Stimulated activated CD4-positive, alpha-beta T cell treated with anti-CD3 and anti-CD28 coated beads, Interleukin-1b, Interleukin-23, amount 100 ng/mL, for 1 hour (primary cell): ENCODE results near the gene PROP1.
"Not testable (repeated sequence)": the region's sequence is repeated elsewhere in the genome, so short reads cannot be mapped to it uniquely, and the experiment has no call there.

ENCODE experiments used
- DNase-seq, 2 donors: peaks; one replicate each; pipeline ENCODE4 v3.0.0-alpha.2; 2020; ENCODE audit warnings: low read depth in 2 of 2

PROP1 gene

DNA sequence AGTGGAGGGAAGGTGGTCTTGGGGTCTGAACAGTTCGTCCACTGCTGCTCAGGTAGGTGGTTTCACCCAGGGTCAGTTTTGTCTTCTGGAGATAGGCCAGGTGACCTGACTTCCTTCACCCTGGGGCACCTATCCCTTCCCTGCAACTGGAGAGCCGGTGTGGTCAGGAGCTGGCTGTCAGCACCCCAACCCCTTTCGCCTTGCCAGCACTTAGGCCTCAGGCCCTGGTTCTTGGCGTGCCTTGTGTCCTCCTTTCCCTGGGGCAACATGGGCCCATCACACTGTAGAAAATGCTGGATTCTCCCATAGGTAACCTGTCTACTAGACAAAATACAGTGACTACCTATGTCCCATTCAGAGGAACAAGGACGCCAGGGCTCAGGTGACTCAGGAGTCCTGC lies 13.1 kb downstream of the PROP1 start:
- no peak for DNase-seq

- DNase-seq = no peak
Observed at GRCh38 chr5:177982072-177982727, 13.8 kb downstream of the PROP1 start.

DNA sequence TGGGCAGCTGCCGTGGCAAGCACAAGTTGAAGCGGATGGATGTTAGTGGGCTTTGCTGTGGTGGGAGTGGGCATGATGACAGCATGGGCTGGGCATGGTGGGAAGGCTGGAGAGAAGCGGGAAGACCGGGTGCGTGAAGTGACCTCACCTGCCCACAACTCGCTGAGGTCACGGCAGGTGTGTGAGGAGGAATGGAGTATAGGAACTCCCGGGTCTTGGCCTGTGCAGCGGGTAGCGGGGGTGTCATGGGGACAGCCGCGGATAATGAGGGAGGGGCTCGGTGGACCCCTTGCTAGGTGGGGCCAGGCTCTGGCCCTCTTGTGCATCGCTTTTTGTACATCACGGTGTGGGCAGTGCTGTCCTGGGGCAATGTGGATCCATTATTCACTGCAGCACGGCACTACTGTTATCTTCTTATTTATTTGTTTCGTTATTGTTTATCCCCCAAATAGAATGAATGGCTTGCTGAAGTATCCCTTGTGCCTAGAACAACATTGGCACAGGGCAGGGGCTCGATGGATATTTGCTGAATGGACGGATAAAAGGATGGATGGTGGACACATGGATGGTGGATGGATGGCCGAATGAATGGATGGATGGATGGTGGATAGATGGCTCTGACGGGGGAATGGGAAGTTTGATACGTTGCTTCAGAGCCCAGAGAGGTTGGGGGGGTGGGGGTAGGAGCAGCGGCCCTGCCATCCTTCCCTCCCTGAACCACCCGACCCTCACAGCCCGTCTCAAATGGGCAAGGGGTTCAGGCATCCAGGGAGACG lies 14.6 kb downstream of the PROP1 start:
- no peak for DNase-seq

DNA sequence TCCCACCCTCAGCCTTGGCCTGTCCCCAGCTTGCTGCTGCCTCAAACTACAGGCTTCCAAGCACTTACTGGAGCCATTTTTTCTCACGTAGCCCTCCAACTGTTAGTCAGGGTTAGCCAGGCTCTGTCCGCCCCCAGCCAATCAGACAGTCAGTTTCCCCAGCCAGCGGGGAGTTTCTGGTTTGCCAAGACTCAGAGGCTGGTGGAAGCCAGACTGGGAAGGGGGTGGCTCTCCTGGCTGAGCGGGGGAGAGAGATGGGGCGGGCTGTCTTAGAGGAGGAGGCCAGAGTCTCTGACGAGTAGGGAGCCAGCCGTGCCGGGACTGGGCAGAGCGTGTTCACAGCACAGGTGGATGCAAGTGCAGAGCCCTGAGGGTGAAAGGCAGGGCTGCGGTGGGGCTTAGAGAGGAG lies 15.3 kb downstream of the PROP1 start:
- no peak for DNase-seq

- DNase-seq = not testable (repeated sequence)
Observed at GRCh38 chr5:177977600-177977999, 18.4 kb downstream of the PROP1 start.

DNA sequence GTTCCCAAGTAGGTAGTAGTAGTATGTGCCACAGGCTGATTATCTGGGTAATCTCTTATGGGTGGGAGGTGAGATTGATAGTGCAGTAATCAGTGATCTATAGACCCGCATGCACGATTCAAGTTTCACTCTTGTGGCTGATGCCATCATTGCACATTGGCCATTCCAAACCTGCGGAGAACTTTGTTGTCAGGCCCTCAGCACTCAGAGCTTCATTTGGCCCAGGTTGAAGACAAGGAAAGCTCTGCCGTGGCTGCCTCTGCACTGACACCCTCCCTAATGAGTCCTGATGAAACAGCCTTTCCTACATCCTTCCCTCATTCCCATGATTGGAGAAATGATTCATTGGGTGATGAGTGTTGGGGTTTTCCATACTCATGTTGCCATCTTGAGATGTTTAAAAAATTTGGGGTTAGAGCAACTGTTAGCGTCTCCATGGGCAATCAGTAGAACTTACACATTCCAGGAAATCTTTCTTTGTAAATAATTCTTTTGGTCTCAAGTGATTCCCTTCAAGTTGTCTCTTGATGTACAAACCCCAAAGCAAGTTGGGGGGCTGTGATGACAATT lies 22.9 kb downstream of the PROP1 start:
- DNase-seq = no peak

GRCh38 chr5:177972613-177973012 lies 23.4 kb downstream of the PROP1 start:
- no peak for DNase-seq

GRCh38 chr5:177972014-177972413 lies 24.0 kb downstream of the PROP1 start:
- DNase-seq = not testable (repeated sequence)

- DNase-seq = no peak
Observed at GRCh38 chr5:177968661-177969211, 27.3 kb downstream of the PROP1 start.

DNA sequence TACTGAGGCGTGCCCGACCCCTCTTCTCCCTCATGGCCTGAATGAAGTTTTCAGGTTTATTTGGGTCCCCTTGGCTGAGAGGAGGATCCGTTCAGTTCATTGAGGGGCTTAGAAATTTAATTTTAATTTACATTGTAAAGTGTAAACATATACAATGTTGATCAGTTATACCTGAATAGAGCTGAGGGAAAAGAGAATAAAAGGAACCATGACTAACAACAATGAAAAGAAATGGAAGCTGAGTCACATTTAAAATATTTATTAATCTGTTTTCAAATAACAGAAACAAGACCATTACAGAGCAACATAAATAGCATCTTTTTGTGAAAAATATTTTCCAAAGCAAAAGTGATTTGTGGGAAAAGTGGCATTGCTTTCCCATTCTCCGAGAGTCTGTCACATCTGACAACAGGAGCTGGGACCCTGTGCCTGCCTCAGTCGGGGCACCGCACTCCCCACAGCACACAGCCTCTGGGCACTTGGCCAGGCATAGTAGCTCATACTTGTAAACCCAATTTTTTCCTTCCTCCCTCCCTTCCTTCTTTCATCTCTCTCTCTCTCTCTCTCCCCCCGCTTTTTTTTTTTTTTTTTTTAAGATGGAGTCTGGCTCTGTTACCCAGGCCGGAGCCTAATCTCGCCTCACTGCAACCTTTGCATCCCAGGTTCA lies 28.7 kb downstream of the PROP1 start:
- no peak for DNase-seq

DNA sequence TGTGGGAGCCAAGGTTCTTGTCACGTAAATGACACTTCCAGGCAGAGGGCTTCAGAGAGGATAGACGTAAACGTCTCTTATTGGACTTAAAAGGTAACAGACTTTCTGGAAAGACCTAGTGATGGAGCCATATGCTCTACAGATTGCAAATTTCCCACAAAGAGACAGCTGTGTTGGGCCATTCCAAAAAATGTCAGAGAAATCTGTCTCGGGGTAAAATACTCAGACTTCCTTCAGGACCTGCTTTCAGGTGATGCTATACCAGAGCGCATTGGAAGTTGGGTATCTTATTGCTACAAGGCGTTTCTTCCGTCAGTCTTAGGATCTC lies 29.2 kb downstream of the PROP1 start:
- DNase-seq = no peak

GRCh38 chr5:177966009-177966838 lies 29.8 kb downstream of the PROP1 start:
- no peak for DNase-seq

DNA sequence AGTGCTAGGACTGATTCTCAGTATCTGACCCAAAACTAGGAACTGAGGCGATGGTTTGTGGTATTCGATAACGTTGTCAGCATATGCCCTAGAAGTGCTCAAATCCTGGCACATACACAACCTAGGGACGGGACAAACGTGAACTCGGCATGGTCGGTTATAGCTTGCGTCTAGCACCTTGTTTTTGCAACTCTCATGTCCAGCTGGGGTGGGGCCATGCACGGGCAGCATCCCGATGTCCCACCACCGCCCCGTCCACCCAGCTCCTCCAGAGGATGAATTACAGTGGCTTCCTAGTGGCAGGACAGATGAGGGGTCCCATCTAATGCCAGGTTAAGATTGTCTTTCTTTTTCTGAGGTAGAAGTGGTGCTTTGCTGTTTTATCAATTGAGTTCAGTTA lies 31.6 kb downstream of the PROP1 start:
- DNase-seq = no peak

DNA sequence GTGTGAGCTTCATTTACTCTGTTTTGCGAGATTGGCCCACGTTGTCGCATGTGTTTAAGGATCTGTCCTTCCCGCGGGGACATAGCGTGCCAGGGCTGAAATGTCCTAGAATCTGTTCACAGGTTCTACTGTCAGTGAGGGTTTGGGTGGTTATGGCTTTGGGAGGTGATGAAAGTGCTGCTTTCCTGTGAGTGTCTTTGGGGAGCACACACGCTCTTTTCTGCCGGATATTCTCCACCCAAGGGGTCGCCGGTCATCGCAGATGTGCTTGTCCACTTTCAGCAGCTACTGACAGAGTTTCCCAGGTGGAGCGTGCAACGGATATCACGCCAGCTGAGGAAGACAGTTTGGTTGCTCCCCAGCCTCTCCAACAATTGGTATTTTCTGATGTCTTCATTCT lies 32.1 kb downstream of the PROP1 start:
- DNase-seq = no peak

DNA sequence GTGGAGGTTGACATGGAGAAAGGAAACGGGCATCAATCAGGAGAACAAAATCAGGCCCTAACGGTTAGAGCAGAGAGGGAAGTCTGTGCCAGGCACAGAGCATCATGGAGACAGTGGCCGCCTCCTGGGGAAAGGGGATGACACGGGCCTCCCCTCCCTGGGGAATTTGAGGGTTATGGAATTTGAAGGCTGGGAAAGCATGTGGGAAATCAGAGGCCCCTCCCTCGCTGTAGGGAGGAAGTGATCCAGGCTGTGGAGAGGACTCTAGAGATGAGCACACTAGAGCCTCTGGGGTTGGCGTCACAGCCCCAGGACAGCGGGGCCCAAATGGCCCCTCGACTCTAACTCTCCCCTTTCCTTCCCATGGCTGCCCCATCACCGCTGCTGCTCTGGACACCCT lies 36.7 kb downstream of the PROP1 start:
- no peak for DNase-seq

DNA sequence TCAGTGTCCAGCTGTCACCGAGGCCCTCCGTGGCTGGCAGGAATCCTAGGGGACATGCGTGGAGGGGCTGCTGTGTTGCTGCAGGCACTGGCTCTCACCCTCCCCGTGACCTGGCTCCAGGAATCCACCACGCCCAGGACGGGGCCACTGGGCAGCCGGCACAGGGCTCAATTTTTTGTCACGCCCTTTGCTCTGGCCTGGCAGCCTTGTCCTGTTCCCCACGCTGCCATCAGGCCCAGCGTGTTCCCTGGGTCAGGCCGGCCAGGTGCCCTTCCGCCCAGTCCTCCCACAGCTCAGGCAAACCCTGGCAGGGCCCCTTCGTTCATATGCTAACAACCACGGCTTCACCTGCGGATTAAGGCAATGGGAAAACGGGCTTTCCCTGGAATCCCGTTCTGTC lies 37.3 kb downstream of the PROP1 start:
- no peak for DNase-seq

GRCh38 chr5:177957241-177957640 lies 38.8 kb downstream of the PROP1 start:
- no peak for DNase-seq

DNA sequence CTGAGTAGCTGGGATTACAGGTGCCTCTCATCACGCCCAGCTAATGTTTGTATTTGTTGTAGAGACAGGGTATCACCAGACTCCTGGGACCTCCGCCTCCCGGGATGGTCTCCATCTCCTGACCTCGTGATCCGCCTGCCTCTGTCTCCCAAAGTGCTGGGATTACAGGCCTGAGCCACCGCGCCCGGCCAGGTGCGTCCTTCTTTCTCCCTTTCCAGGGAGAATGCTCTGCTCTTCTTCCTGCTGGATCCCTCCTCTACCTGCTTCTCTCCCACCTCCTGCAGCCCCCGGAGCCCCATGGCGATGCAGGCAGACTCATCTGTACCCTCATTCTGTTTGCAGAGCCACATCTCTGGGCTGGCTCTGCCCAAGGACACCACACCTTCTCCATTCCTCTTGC lies 42.9 kb downstream of the PROP1 start:
- DNase-seq = not testable (repeated sequence)

DNA sequence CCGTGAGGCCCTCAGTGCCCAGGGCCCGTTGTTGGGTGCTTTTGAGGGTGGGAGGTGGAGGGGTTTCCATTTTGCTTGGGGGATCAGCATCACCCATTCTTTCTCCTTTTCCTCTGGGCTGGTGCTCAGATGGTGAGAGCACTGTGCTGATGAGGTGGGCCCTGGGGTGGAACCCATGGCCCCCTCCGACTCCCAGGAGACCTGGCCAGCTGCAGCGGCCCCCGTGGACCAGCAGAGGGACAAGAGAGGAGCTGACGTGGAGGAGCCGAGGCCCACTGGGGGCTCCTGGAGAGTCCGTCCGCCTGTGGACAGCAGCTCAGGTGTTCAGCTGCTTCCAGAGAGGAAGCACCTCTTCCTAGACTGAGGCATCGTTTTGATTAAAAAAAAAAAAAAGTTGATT lies 46.4 kb downstream of the PROP1 start:
- not testable (repeated sequence) for DNase-seq

DNA sequence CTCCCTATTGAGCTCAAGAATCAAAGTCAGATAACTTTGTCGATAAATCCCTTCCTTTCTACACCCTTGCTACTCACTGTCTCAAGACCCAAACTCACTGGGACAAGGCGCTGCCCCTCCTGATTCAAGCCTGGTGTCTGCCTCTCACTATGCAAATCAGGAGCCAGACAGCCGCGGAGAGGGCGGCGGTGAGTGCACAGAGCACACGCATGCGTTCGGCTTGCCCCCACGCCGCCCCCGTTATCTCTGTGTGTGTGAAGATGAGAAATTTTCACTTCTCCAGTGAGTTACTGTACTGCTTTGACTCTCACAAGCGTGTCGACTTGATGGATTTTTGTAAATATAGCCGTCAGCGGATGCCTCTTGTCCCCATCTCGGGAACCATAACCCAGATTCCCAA lies 47.0 kb downstream of the PROP1 start:
- DNase-seq = not testable (repeated sequence)

DNA sequence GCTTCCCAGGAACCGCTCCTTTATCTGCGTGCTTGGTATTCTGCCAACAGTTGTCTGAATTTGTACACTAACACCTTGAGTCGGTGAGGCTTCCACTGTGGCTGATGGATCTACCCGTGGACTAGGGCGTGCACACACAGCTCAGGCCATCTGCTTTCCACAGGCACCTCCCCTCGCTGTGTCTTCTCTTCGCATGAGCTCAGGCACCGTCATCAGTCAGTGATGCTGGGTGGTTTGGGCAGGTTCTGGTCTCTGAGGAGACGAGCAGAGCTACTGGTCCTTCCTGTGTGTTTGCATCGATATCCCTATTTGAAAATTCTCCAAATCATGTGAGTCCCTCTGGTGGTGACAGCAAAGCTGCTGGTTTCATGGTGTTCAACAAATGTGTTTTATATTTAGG lies 48.1 kb downstream of the PROP1 start:
- not testable (repeated sequence) for DNase-seq
